K562 (cell line): ENCODE results near the gene LY6G6F. TPM values are rescaled to one million over a fixed set of nuclear protein-coding genes. Genes with fewer than 3 reads are reported as not detected.

Experiments used
- E2F1 ChIP-seq: sonication (generic); formaldehyde crosslinking; IDR thresholded peaks from 2 replicates; pipeline ENCODE4 v1.8.1; 2023; ENCODE audit warnings: mild to moderate bottlenecking, missing genetic modification reagents, moderate library complexity
- ELK1 ChIP-seq: sonication (generic); formaldehyde crosslinking; IDR thresholded peaks from 2 replicates; pipeline ENCODE4 v1.8.1; 2022; ENCODE audit warnings: missing genetic modification reagents
- GATAD2B ChIP-seq: fragments of 450-650 bp; IDR thresholded peaks from 2 replicates; pipeline ENCODE4 v1.6.1; 2017; ENCODE audit warnings: mild to moderate bottlenecking, borderline replicate concordance
- KAT8 ChIP-seq: fragments of 450-650 bp; IDR thresholded peaks from 2 replicates; pipeline ENCODE4 v1.6.1; 2016; ENCODE audit warnings: low read depth, mild to moderate bottlenecking
- MYC ChIP-seq, 2 experiments: fragments of 250-450 bp in 1 of 2; sonication (Bioruptor Pico) in 1 of 2; IDR thresholded peaks; 2 replicates each; pipeline versions ENCODE4 v1.5.1 to v1.6.1; 2012 to 2021; ENCODE audit warnings: low read depth in 2 of 2, borderline replicate concordance in 1 of 2, improper control_type of control experiment in 1 of 2, low read length in 1 of 2, mild to moderate bottlenecking in 1 of 2, moderate library complexity in 1 of 2
- NBN ChIP-seq: fragments of 450-650 bp; IDR thresholded peaks from 2 replicates; pipeline ENCODE4 v1.6.1; 2016; ENCODE audit warnings: low read depth, mild to moderate bottlenecking
- PTBP1 ChIP-seq: fragments of 200-400 bp; formaldehyde crosslinking; IDR thresholded peaks from 2 replicates; pipeline ENCODE4 v1.6.1; 2017; ENCODE audit warnings: low read depth, low read length
- SOX6 ChIP-seq: fragments of 450-650 bp; IDR thresholded peaks from 2 replicates; pipeline ENCODE4 v1.6.1; 2014; ENCODE audit warnings: mild to moderate bottlenecking
- polyA plus RNA-seq, 8 experiments: library from polyadenylated mRNA; depleted of rRNA in 4 of 8; stranded (reverse) in 5 of 8; unstranded in 3 of 8; fragments of >200 nt; fragmentation: Nextera tagmentation in 2 of 8; fragmentation: Illumina TruSeq in 1 of 8; extraction: Ambion mirVana in 2 of 8; extraction: Trizol in 1 of 8; gene quantifications; 2 replicates each; pipeline versions ENCODE4 v1.2.1 to v1.2.3, GENCODE V29; 2011 to 2014; ENCODE audit warnings: inconsistent platforms in 1 of 8, missing spikeins in 1 of 8
- total RNA-seq, 7 experiments: library from RNA; depleted of rRNA in 6 of 7; stranded (reverse); fragments of >200 nt in 6 of 7; fragmentation: Illumina TruSeq in 2 of 7; extraction: Trizol in 2 of 7; gene quantifications; 2 replicates each; pipeline versions ENCODE4 v1.2.1 to v1.2.3, GENCODE V29; 2011 to 2021; ENCODE audit warnings: low replicate concordance in 1 of 7
- TF ChIP-seq, protein P1 (sequence below): fragments of 450-650 bp; IDR thresholded peaks from 2 replicates; pipeline ENCODE4 v1.6.1; 2016
- TF ChIP-seq, protein P2 (sequence below): fragments of 450-650 bp; IDR thresholded peaks from 2 replicates; pipeline ENCODE4 v1.6.1; 2017; ENCODE audit warnings: antibody characterized with exemption, mild to moderate bottlenecking

The LY6G6F gene
- total and polyA plus RNA-seq, 9 of the 15 experiments (the other 6 are each of a cell fraction or from before 2014, with no cell fraction given) = 0.14 to 0.50 (median 0.28) TPM; not detected in 2

GRCh38 chr6:31664790-31665500, 41.7 kb upstream of the LY6G6F start, which contains the start of gene GPANK1 (continued):
- peak; percentile 82 for TF ChIP-seq SOX6
- peak; percentile 94 for TF ChIP-seq MYC (IDR thresholded peaks at IDR 0.05; ENCODE audit: low read depth, low read length)
- peak; percentile 53; the same call in 1 of the 2 replicates for TF ChIP-seq MYC (CRISPR knock-in tag; IDR thresholded peaks at IDR 0.05; ENCODE audit: borderline replicate concordance, low read depth)
- TF ChIP-seq GATAD2B = no peak
- no peak for TF ChIP-seq PTBP1
- TF ChIP-seq, protein P1, sequence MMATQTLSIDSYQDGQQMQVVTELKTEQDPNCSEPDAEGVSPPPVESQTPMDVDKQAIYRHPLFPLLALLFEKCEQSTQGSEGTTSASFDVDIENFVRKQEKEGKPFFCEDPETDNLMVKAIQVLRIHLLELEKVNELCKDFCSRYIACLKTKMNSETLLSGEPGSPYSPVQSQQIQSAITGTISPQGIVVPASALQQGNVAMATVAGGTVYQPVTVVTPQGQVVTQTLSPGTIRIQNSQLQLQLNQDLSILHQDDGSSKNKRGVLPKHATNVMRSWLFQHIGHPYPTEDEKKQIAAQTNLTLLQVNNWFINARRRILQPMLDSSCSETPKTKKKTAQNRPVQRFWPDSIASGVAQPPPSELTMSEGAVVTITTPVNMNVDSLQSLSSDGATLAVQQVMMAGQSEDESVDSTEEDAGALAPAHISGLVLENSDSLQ = peak; percentile 48; the same call in 1 of the 2 replicates
- TF ChIP-seq KAT8 = peak; percentile 76; the same call in 1 of the 2 replicates
- peak; percentile 100 for TF ChIP-seq E2F1
- 0 out of 2 replicates have a peak, but pooled peaks have one; percentile 14 for TF ChIP-seq NBN
- TF ChIP-seq ELK1 = no peak
- TF ChIP-seq, protein P2, sequence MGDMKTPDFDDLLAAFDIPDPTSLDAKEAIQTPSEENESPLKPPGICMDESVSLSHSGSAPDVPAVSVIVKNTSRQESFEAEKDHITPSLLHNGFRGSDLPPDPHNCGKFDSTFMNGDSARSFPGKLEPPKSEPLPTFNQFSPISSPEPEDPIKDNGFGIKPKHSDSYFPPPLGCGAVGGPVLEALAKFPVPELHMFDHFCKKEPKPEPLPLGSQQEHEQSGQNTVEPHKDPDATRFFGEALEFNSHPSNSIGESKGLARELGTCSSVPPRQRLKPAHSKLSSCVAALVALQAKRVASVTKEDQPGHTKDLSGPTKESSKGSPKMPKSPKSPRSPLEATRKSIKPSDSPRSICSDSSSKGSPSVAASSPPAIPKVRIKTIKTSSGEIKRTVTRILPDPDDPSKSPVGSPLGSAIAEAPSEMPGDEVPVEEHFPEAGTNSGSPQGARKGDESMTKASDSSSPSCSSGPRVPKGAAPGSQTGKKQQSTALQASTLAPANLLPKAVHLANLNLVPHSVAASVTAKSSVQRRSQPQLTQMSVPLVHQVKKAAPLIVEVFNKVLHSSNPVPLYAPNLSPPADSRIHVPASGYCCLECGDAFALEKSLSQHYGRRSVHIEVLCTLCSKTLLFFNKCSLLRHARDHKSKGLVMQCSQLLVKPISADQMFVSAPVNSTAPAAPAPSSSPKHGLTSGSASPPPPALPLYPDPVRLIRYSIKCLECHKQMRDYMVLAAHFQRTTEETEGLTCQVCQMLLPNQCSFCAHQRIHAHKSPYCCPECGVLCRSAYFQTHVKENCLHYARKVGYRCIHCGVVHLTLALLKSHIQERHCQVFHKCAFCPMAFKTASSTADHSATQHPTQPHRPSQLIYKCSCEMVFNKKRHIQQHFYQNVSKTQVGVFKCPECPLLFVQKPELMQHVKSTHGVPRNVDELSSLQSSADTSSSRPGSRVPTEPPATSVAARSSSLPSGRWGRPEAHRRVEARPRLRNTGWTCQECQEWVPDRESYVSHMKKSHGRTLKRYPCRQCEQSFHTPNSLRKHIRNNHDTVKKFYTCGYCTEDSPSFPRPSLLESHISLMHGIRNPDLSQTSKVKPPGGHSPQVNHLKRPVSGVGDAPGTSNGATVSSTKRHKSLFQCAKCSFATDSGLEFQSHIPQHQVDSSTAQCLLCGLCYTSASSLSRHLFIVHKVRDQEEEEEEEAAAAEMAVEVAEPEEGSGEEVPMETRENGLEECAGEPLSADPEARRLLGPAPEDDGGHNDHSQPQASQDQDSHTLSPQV = no peak
